Uterus (tissue), 4 donors: ENCODE measurements around the gene LRSAM1. TPM values are rescaled to one million over a fixed set of nuclear protein-coding genes. Genes with fewer than 3 reads are reported as not detected.

Experiments
- DNase-seq, 2 donors: peaks; one replicate each; pipeline ENCODE4 v3.0.0-alpha.2; 2019 to 2020
- H3K27ac ChIP-seq, 2 donors: fragments of 200-600 bp; sonication (generic); 1 replicate in 1 of 2; 2 replicates in 1 of 2; pipeline ENCODE4 v1.5.1; 2016 to 2018
- H3K27me3 ChIP-seq, 2 donors: fragments of 200-600 bp; sonication (generic); one replicate each; pipeline ENCODE4 v1.5.1; 2018 to 2019; ENCODE audit warnings: control low read depth in 1 of 2
- H3K36me3 ChIP-seq, 2 donors: fragments of 200-600 bp; sonication (generic); one replicate each; pipeline ENCODE4 v1.5.1; 2019; ENCODE audit warnings: control low read depth in 1 of 2
- H3K4me1 ChIP-seq, 2 donors: fragments of 200-600 bp; sonication (generic); one replicate each; pipeline ENCODE4 v1.5.1; 2018 to 2019; ENCODE audit warnings: control low read depth in 1 of 2
- H3K4me3 ChIP-seq, 2 donors: fragments of 200-600 bp; sonication (generic); 1 replicate in 1 of 2; 2 replicates in 1 of 2; pipeline ENCODE4 v1.5.1; 2018 to 2019; ENCODE audit warnings: mild to moderate bottlenecking in 1 of 2
- H3K9me3 ChIP-seq, 2 donors: fragments of 200-600 bp; sonication (generic); one replicate each; pipeline ENCODE4 v1.5.1; 2019; ENCODE audit warnings: control low read depth in 1 of 2
- POLR2A ChIP-seq, 2 donors: fragments of 450-650 bp; IDR thresholded peaks; one replicate each; pipeline ENCODE4 v1.6.1; 2016; ENCODE audit warnings: antibody characterized with exemption in 2 of 2, mild to moderate bottlenecking in 1 of 2, moderate library complexity in 1 of 2
- intact Hi-C: fragments of 100-400 bp; cut with DNase I; formaldehyde crosslinking; loops from one replicate; pipeline ENCODE4 v1.15.1; 2023; ENCODE audit warnings: low total_unique reads
- total RNA-seq, 4 donors: library from RNA; depleted of rRNA in 3 of 4; stranded (reverse); fragments of >200 nt in 3 of 4; gene quantifications; one replicate each; pipeline versions ENCODE4 v1.1.0 to v1.2.4, GENCODE V29; 2014 to 2023
- TF ChIP-seq, protein P1 (sequence below), 4 experiments: fragments of 200-600 bp in 2 of 4; fragments of 450-650 bp in 2 of 4; sonication (generic) in 2 of 4; IDR thresholded peaks; one replicate each; pipeline ENCODE4 v1.5.1; 2016 to 2019; ENCODE audit warnings: antibody characterized with exemption in 4 of 4, mild to moderate bottlenecking in 2 of 4, moderate library complexity in 1 of 4
- donor health status: DM: yes; HTN: yes; CAD: no.

LRSAM1 gene
- total RNA-seq, 4 donors from 2014 or later: 6.5 to 25.9 (median 11.3) TPM

DNA sequence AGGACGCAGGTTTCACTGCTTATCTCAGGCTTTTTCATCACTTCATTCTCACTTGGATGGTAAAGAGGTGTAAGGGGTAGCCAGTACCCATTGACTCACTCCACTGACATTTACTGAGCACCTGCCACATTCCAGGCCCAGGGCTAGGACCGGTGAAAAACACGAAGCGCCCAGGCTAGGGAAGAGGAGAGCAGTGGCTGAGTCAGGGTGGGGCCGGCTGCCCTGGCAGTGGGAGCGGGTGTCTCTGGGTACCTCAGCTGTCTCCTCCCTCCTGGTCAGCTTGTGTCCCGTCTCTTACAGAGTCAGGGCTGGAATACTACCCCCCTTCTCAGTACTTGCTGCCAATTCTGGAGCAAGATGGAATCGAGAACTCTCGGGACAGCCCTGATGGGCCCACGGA lies 22.2 kb downstream of the LRSAM1 start:
- Histone ChIP-seq H3K4me1 (no peaks in the 10 kb centered on the region), H3K4me3 (no peak overlapping the region), H3K27me3 (no peaks in the 10 kb centered on the region), H3K9me3 (no peaks in the 10 kb centered on the region), H3K27ac (no peak overlapping the region), H3K36me3 (no peaks in the 10 kb centered on the region)
- intact Hi-C loops: no loop called here
- no peak for DNase-seq
- TF ChIP-seq, protein P1, sequence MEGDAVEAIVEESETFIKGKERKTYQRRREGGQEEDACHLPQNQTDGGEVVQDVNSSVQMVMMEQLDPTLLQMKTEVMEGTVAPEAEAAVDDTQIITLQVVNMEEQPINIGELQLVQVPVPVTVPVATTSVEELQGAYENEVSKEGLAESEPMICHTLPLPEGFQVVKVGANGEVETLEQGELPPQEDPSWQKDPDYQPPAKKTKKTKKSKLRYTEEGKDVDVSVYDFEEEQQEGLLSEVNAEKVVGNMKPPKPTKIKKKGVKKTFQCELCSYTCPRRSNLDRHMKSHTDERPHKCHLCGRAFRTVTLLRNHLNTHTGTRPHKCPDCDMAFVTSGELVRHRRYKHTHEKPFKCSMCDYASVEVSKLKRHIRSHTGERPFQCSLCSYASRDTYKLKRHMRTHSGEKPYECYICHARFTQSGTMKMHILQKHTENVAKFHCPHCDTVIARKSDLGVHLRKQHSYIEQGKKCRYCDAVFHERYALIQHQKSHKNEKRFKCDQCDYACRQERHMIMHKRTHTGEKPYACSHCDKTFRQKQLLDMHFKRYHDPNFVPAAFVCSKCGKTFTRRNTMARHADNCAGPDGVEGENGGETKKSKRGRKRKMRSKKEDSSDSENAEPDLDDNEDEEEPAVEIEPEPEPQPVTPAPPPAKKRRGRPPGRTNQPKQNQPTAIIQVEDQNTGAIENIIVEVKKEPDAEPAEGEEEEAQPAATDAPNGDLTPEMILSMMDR (IDR thresholded peaks at IDR 0.05): no peak
- TF ChIP-seq POLR2A (IDR thresholded peaks at IDR 0.05): no peak

DNA sequence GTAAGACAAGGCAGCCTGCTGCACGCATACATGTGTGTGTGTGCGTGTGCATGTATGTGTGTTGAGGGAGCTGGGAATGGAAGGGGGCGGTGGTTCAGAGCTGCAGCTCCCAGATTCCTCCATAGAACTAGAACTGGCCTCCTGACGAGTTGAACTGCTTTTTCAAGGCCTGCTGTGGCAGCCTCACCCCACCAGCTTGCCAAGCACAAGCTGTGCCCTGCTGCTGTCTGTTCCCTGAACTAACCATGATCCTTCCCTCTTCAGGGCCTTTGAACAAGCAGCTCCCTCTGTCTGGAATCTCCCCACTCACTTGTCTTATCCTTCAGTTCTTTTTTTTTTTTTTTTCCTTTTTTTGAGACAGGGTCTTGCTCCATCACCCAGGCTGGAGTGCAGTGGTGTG lies 22.6 kb downstream of the LRSAM1 start:
- no peak for DNase-seq
- Histone ChIP-seq H3K36me3 (no peaks in the 10 kb centered on the region), H3K27me3 (no peaks in the 10 kb centered on the region), H3K4me3 (no peak overlapping the region), H3K4me1 (no peaks in the 10 kb centered on the region), H3K9me3 (no peaks in the 10 kb centered on the region), H3K27ac (no peak overlapping the region)
- no peak for TF ChIP-seq POLR2A (IDR thresholded peaks at IDR 0.05)
- TF ChIP-seq, protein P1 (IDR thresholded peaks at IDR 0.05): no peak
- intact Hi-C loops: no loop called here

DNA sequence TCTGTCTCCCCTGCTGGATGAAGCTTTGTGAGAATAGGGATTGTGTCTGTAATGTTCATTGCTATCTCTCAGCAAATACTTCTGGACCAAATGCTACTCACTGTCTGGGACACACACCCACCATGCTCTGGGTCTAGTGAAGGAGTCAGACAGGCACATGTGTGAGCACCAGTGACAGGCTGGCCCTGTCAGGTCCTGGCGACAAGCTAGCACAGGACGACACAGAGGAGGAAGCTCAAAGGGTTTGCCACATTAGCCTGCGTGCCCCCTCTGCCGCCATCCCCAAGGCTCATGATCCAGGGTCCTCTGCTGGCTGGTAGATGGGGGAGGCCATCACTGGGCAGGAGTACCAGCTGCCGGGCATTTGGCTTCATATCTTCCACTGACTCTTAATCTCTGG lies 23.3 kb downstream of the LRSAM1 start:
- intact Hi-C loops: no loop called here
- no peak for DNase-seq

DNA sequence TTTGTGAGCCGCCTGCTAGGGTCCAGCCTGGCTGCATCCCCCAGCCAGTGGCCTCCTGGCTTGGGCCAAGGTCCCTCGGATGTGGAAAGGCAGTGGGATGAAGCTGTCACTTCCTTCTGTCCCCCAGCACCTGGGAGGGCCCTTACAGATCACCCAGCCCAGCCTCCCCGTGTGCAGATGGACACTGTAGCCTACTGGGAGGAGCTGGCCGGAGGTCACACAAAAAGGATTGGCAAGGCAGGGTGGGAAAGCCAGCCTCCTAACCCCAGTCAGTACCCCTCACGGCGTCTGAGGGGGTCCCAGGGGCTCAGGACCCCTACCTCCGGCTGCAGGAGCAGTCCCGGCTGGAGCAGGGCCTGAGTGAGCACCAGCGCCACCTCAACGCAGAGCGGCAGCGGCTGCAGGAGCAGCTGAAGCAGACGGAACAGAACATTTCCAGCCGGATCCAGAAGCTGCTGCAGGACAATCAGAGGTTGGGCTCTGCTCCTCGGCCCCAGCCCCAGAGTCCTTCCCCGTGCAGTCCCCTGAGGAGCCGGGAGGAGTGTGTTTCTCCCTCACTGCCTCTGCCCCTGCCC lies 28.3 kb downstream of the LRSAM1 start:
- no peaks in the 10 kb centered on the region for H3K27me3 ChIP-seq
- no peak for DNase-seq
- no peaks in the 10 kb centered on the region for H3K36me3 ChIP-seq
- intact Hi-C loops: no loop called here
- H3K9me3 ChIP-seq: no peaks in the 10 kb centered on the region
- no peak overlapping the region for H3K27ac ChIP-seq
- TF ChIP-seq, protein P1 (IDR thresholded peaks at IDR 0.05): no peak
- TF ChIP-seq POLR2A (IDR thresholded peaks at IDR 0.05): no peak
- H3K4me1 ChIP-seq: no peaks in the 10 kb centered on the region
- no peak overlapping the region for H3K4me3 ChIP-seq

More for the DNA sequence above, 23.3 kb downstream of the LRSAM1 start:
- H3K36me3 ChIP-seq: no peaks in the 10 kb centered on the region
- H3K27ac ChIP-seq: no peak overlapping the region
- TF ChIP-seq POLR2A (IDR thresholded peaks at IDR 0.05): no peak
- TF ChIP-seq, protein P1 (IDR thresholded peaks at IDR 0.05): no peak
- no peaks in the 10 kb centered on the region for H3K27me3 ChIP-seq
- H3K4me3 ChIP-seq: no peak overlapping the region
- no peaks in the 10 kb centered on the region for H3K9me3 ChIP-seq
- H3K4me1 ChIP-seq: no peaks in the 10 kb centered on the region

DNA sequence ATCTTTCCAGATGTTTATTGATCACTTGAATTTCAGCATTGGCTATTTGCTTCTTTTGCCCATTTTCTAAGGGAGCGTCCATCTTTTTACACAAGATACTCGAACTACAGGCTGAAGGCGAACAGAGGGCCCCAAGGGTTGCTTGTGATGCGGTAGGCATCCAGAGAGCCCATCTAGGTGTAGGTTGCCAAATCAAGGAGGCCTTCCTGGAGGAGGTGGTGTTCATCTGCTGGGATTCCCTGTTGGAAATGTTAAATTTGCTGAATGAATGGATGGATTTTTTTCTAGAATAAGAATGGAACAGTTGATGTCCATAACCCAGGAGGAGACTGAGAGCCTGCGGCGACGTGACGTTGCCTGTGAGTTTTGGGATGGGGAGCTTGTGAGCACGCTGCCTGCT lies 31.4 kb downstream of the LRSAM1 start:
- DNase-seq: no peak
- intact Hi-C loops: no loop called here
- no peaks in the 10 kb centered on the region for H3K27me3 ChIP-seq
- no peaks in the 10 kb centered on the region for H3K36me3 ChIP-seq
- H3K27ac ChIP-seq: no peak overlapping the region
- H3K4me1 ChIP-seq: no peaks in the 10 kb centered on the region
- H3K4me3 ChIP-seq: no peak overlapping the region
- TF ChIP-seq POLR2A (IDR thresholded peaks at IDR 0.05): no peak
- TF ChIP-seq, protein P1 (IDR thresholded peaks at IDR 0.05): no peak
- H3K9me3 ChIP-seq: no peaks in the 10 kb centered on the region
